Measurements from ENCODE around the gene IL4.
"Not testable (repeated sequence)": the region's sequence is repeated elsewhere in the genome, so short reads cannot be mapped to it uniquely, and the experiment has no call there.

IL4 gene

DNA sequence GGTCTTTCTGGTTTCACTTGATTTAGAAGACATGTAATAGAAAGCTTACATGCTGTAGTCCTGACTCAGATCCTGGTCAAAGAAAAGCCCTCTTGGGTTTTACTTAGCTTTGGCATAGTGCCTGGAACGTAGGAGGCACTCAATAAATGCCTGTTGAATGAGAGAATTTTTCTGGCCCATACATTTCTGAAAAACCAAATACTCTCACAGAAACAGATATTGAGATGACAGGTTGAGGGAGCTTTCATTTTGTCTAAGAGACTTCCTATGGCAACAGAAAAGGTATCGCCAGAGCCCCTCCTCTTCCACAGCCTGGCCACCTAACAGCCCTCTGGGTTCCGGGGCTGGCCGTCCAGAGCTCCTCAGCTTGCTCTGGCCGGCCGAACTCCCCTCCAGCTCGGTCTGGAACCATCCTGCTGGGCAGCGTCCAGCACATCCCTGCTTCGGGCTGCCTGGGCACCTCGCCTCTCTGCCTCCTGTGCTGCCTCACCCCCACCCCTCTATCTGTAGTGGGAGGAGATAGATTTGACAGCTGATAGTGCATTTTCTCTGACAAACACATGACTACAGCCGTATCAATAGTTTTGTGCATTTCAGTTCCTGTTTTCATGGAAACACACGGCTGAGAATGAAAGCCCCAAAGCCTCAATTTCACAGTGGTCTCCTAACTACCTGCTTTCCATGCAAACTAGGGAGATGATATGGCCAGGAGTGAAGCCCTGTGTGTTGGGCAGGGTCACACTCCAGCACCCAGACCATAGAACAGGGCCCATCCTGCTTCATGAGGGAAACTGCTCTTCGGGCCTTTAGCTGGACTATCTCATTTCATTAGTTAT is 1.1 kb downstream of the IL4 start:
- DNase-seq, result no peak

DNA sequence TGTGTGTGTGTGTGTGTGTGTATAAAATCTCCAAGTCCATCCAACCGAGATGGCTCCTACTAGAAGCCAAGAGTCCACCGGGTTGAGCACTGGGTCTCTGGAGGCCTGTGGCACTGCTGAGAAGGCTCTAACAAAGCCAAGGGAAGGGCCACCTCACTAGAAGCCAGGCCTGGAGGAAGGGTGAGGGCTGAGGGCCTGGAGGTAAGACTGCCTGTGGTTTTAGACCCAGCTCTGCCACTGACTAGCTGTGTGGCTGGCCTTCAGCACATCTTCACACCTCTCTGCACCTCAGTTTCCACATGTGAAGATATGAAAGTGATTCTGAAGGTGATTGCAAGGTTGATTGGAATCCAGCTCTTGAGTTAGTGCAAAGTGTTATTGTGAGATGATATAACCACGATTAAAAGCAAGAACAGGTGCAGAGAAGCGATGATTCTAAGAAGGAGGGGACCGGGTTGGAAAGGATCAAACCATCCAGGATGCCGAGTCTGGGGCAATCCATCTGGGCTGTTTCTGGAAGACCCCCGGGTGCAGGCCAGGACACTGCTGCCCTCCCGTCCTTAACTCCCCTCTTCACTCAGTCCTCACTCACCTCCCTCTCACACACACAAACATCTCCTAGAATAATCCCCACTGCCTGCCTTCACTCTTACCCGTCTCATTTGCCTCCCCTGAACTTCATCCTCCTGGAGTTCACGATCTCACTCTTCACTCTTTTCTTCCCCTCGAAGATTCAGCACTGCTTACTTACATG is 2.3 kb downstream of the IL4 start:
- DNase-seq, result no peak

DNA sequence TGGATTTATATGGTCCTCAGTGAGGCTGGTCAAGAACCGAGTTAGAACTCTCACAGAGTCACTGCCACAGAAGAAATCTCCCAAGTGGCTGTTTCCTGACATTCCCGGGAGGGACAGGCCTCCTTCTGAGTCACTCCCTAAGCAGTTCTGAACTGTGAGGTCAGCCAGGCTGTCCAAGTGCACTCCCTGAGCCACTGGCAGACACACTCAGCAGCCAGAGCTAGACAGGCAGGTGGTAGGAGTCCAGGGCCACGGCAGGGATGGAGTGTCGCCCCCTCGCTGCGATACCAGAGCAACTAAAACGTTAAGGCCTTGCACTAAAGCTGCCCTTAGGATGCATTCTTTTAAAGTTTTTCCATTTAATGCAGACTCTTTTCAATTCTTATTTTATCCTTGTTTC is 3.4 kb downstream of the IL4 start:
- no peak for DNase-seq

DNA sequence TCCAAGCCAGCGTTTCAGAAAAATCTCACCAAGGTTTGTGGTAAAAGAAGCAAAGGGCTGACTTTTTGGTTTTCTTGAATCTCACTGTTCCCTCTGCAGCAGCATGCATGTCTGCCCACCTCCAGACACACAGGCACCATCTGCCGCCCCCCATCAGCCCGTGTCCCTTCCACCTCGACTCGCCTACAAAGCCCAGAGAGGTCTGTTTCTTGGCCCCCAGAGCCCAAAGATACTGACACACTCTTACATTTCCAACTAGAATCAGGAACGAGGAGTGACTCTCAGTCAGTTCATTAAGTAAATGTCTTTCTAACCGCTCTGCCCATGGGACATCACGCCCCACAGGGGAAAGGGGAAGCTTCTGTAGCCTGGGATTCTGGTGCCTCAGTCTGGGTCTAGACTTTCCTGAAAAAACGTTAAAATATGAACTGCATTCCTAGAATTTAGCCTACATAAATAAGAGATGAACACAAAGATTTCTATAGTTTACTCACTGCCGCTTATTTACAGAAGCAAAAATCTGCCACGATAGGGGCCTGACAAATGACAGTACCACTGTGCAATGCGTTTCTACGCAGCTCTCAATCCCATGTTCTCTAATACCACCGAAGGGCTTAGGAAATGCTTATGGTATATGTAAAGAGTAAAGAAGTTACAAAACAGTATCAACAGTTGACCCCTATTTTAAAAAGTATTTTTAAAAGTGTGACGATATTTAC is 4.1 kb downstream of the IL4 start:
- DNase-seq, result no peak

DNA sequence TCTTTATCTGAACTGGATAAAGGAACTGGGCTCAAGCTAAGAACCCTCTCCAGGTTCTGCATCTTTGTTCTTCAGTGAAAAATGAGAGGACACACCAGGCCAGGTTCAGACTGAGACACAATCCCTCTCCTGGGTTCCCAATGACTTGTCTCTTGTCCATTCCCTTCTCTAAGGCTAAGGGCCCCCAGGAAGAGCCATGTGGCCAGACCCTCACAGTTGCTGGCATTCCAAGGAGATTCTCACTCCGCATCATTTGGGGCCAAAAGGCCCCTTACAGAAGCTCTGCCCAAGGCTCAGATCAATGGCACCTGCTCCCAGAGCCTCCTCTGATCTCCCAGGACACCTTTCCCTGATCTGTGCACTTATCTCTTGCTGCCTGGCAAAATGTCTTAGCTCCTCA is 4.9 kb downstream of the IL4 start:
- DNase-seq, result no peak

DNA sequence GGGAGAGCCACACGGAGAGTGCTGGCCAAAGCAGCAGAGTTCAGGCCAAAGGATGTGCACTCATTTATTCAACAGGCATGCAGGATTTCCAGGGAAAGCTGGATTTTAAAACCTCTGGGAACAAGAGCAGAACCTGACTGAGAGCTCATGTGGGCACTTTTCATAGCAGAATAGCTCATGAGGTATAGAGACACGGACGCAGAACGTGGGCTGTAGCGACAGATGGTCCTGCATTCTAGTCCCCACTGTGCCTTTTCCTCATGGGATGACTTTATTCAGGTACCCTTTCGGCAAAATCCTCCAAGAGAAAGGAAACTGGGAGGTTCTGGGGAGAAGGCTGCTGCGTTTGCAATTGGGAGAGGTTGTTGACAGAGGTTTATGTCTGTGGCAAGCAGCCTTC is 5.4 kb downstream of the IL4 start:
- no peak for DNase-seq

DNA sequence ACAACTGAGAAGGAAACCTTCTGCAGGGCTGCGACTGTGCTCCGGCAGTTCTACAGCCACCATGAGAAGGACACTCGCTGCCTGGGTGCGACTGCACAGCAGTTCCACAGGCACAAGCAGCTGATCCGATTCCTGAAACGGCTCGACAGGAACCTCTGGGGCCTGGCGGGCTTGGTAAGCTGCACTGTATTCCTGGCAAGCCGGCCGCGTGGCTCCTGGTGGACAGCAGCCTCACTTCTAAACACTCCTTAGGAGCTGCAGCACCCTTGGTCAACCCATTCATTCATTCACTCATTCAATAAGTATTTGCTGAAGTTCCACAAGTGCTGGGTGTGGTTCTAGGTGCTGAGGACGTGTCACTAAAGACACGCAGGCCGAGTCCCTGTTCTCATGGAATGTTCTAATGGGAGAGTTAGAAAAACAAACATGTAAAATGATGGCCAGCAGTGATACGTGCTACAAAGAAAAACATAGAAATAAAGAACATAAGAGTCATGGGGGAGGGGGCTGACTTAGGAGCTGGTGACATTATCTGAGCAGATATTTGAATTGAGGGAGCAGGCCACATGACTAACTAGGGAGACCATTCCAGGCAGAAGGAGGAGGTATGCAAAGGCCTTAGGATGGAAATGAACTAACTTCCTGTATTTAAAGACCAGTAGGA is 6.1 kb downstream of the IL4 start:
- DNase-seq, result no peak

DNA sequence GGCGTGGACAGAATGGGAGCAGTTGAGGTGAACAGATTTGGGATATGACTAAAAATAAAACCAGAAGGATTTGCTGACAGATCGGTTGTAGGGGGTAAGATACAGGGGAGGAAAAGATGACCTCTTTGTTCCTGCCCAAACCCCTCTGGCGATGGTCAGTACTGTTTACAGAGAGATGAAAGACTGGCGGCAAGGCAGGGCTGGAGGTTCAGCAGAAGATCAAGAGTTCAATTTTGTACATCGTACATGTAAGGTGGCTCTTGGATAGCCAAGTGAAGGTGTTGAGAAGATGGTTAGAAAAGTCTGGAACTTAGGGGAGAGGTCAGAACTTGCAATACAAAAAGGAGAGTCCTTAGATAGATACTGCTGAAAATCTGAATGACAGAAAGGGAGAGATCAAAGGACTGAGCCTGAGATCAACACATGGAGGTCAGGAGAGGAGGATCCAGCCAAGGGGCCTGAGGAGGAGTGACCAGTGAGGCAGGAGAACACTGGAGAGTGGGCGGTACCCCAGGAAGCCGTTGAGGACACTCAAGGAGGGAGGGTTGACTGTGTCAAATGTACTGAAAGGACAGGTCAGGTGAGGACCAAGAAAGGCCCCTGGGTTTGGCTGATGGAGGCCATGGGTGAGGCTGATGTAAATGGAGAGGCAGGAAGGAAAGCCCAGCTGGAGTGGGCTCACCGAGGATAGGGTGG is 7.1 kb downstream of the IL4 start:
- DNase-seq, result no peak

DNA sequence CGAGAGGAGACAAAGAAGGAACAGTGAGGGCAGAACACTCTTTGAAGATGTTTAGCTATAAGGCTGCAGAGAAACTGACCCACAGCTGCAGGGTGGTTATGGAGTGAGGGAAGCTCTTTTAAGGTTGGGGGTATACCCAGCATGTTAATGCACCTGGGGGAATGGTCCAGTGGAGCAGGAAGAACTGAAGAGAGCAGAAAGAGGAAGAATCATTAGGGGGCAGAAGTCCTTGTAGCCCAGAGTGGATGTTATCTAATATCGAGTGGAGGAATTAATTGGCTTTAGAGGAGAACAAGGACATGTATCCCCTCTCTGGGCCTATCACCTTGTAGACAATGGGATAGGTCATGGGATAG is 7.7 kb downstream of the IL4 start:
- no peak for DNase-seq

DNA sequence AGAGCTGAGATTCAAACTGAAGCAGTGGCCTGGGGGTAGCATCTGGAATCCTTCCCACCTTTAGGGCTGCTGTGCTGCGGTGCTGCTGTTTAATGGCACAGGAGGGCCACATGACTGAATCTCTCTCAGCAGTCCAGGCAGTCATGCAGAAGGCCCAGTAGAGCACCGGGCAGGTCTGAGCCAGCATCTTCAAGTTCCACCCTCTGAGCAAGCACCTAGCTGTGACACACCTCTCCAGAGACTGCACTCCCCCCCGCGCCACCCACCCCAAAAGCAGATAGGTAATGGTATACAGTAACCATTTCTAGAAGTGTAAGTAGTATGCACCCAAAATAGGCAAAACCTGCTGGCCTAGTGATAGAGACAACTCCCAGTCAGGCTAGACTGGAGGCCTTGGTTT is 8.2 kb downstream of the IL4 start:
- no peak for DNase-seq

DNA sequence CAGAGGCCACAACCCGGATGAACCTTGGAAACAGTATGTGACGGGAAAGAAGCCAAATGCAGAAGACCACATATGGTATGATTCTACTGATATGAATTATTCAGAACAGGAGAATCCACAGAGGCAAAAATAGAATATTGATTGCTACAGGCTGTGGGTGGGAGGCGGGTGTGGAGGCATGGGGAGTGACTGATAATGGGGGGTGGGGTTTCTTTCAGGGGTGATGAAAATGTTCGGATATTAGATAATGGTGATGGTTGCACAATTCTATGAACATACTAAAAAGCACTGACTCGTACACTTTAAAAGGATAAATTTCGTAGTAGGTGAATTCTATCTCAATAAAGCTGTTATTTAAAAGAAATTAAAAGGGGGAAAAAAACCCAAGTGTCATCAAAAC is 10.7 kb downstream of the IL4 start:
- no peak for DNase-seq

DNA sequence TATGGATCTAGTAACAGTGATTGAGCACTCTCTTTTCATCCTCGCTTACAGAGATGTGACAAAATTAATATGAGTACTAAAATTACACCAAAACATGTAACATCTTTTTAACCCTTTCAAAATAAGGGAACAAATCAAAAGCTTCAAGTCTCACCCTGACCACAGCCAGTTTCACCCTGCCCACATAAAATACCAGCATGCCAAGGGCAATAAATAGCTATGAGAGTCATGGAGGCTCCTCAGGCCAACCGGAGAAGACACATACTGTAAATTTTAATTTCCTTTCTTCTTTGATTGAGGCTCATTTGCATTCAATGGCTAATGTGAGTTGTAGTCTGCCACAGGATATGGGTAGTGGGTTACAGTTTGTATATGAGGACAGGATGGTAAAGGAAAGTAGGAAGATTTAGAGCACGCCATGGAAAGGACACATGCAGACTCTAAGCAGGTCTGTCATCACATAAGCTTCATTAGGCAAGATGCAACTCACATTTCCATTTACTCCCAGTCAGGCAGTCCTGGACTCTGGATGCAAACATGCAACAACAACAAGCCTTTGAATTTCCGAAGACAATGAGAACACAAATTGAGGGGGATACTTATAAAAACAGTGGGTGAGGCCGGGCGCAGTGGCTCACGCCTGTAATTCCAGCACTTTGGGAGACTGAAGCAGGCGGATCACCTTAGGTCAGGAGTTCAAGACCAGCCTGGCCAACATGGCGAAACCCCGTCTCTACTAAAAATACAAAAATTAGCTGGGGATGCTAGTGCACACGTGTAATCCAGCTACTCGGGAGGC is 11.3 kb downstream of the IL4 start:
- DNase-seq, result no peak

DNA sequence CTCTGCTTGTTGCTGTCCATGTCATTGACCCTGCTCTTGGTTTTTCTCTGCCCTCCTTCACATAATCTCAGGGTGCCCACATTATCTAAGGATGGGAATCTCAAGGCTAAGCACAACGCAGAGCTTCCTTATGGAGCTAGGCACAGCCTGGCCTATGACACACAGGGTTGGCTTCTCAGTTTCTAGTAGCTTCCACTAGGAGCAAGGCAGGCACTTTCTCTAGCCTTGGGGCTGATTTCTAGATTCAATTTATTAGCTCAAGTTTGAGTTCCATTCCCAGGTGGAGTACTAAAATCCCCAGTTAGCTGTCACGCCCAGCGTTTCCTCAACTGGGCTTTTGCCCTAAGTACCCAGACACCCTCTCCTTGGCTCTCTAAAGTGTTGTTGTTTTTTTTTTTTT is 12.4 kb downstream of the IL4 start:
- no peak for DNase-seq

DNA sequence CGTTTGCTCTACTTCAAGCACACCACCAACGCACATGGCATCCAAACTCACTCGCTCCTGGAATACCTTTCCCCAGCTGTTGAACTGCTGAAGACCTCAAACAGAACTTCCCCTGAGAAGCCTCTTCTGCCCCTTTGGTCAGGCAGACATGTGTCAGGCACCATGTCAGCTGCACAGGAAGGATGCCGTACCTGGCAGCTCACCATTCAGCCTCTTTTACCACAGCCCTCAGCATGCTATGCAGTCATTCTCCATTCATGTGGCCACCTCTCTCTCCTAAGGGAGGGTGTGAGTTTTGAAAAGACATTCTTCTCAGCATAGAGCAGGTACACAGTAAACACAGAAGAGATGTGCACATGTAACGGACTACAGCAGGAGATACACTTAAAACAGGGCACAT is 14.2 kb downstream of the IL4 start:
- peak; percentile 29 for DNase-seq

DNA sequence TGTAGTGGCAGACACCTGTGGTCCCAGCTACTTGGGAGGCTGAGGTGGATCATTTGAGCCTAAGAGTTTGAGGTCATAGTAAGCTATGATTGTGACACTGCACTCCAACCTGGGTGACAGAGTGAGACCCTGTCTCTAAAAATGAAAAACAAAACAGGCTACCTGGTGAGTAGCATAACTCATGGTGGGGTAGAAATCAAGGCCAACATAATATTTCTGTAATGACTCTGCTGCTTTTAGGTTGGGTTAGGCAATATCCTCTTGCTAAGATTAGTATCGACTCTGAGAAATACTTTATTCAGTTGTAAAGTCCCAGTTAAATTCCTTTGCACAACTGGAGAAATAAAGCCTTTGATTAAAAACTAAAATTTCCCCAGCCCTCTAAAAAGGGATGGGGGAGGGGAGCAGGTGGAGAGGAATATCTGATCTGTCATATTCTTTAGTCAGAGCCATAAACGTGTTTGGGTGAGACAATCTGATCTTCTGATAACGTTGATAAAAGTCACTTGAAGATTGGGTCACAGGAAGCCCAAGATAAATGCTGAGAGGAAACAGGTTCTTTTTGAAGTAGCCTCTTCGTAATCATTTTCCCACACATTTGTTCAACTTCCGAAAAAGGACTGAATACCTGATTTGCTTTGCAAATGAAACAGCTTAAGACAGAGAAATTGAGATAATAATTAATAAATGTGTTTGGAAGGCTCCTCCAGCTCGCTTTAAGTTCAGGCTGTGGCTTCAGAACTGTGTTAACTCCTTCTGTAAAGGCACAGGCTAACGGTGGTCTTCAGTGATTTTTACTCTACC is 14.9 kb downstream of the IL4 start:
- peak; percentile 51 for DNase-seq

DNA sequence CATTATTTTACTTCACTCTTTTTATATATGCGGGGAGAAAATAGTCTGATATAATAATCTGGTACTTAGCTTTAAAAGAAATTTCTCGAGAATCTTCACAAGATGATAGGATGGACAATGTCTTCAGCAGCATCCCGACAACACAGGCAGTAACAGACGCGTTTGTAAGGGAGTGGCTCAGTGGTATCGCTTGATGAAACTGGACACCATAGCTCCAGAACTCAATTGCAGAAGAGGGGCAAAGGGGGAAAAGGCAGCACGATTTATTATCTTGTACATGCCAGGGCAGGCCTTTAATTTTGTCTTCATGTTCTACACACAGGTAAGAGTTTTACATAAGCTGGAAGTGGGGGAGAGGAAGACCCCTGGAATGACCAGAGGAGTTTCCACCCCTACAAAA is 15.7 kb downstream of the IL4 start:
- DNase-seq, result no peak

DNA sequence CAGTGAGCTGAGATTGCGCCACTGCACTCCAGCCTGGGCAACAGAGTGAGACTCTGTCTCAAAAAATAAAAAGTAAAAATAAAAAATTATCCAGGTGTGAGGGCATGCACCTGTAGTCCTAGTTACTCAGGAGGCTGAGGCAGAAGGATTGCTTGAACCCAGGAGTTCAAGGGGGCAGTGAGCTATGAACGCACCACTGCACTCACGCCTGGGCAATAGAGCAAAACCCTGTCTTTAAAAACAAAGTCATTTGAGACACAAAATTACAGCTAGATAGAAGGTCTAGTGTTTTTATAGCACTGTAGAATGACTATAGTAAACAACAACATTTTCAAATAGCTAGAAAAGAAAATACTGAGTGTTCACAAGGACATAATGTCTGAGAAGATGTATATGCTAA is 16.4 kb downstream of the IL4 start:
- DNase-seq, result no peak

DNA sequence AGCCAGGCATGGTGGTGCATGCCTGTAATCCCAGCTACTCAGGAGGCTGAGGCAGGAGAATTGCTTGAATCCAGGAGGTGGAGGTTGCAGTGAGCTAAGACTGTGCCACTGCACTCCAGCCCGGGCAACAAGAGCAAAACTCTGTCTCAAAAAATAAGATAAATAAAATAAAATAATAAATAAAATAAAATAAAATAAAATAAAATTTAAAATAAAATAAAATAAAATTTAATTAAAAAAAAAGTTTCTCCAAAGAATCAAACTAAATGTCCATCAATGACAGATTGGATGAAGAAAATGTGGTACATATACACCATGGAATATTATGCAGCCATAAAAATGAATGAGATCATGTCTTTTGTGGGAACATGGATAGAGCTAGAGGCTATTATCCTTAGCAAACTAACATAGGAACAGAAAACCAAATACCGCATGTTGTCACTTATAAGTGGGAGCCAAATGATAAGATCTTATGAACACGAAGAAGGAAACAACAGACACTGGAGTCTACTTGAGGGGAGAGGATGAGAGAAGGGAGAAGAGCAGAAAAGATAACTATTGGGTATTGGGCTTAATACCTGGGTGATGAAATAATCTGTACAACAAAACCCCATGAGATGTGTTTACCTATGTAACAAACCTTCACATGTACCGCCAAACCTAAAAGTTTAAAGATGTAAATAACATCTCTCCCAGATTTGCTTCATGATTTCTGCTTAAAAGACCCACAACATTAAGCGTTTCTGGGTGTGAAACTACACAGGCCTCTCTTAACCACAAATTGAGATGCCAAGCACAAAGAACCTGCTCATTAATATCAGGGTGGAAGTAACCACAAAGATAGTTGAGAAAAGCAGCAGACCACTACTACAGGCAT is 18.2 kb downstream of the IL4 start:
- not testable (repeated sequence) for DNase-seq

DNA sequence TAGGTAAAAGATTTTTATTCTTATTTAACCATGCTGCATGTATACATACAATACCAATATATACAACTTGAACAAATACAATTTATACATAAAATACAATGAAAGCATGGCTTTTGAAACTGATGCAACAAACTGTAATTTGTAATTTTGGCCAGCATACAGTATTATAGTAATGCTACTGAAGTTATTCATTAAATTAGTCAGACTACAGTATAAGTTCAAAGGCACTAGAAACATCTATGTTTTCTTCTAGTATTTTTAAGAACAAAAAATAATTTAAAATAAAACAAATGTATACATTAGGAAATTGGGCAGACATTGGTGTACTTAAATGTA is 18.8 kb downstream of the IL4 start:
- no peak for DNase-seq

DNA sequence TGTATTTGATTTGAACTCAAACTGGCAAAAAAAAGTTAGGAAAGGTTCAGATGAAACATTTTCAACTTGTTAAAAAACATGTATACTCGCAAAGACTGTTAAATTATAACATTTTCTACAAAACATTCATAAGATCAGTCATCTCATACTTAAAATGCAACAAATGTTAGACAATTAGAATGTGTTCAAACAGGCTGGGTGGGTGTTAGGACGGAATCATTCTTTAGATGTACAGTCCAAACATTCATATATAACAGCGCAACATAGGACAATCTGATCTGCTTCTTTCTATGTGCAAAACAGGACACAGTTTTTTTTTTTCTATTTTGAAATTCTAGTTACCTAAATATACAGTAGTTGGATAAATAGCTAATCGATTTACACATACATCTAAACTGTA is 22.2 kb downstream of the IL4 start:
- DNase-seq, result no peak

Measured in stimulated activated CD4-positive, alpha-beta T cell treated with anti-CD3 and anti-CD28 coated beads, Interleukin-15, amount 100 ng/mL, for 24 hours (primary cell).